Measurements from ENCODE around the gene DND1.

GRCh38 chr5:140632366-140633020, 40.9 kb downstream of the DND1 start:
- TF ChIP-seq, protein P1, sequence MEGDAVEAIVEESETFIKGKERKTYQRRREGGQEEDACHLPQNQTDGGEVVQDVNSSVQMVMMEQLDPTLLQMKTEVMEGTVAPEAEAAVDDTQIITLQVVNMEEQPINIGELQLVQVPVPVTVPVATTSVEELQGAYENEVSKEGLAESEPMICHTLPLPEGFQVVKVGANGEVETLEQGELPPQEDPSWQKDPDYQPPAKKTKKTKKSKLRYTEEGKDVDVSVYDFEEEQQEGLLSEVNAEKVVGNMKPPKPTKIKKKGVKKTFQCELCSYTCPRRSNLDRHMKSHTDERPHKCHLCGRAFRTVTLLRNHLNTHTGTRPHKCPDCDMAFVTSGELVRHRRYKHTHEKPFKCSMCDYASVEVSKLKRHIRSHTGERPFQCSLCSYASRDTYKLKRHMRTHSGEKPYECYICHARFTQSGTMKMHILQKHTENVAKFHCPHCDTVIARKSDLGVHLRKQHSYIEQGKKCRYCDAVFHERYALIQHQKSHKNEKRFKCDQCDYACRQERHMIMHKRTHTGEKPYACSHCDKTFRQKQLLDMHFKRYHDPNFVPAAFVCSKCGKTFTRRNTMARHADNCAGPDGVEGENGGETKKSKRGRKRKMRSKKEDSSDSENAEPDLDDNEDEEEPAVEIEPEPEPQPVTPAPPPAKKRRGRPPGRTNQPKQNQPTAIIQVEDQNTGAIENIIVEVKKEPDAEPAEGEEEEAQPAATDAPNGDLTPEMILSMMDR (IDR thresholded peaks at IDR 0.05): no peak
- TF ChIP-seq POLR2A (IDR thresholded peaks at IDR 0.05): no peak
- no peak for TF ChIP-seq POLR2AphosphoS5 (IDR thresholded peaks at IDR 0.05)
